Measurements from ENCODE around the gene KLHDC8B. TPM values are rescaled to one million over a fixed set of nuclear protein-coding genes. Genes with fewer than 3 reads are reported as not detected.

The KLHDC8B gene
- total and polyA plus RNA-seq, 2 donors (not counting 3 experiments of a cell fraction or from before 2014, with no cell fraction given), result 36.0 to 77.8 TPM

DNA sequence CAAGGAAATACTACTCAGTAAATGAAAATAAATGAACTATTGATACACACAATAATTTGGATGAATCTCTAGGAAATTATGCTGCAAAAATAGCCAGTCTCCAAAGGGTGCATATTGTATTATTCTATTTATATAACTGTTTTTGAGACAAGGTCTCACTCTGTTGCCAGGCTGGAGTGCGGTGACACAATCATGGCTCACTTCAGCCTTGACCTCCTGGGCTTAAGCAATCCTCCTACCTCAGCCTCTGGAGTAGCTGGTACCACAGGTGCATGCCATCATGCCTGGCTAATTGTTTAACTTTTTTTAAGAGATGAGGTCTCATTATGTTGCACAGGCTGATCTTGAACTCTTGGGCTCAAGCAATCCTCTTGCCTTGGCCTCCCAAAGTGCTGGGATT is 12.5 kb downstream of the KLHDC8B start:
- H3K27ac ChIP-seq (ENCODE audit: insufficient read depth, low read depth, low read length), result no peak overlapping the region
- FAIRE-seq (no peak), DNase-seq (ENCODE audit: low read depth, low spot score) (no peak)
- dilution Hi-C loops (cut with MboI; ENCODE audit: extremely low pct_ligation_motif_present, low sequenced_read_pairs) (no loop called here), intact Hi-C loops (cut with micrococcal nuclease) (no loop called here)
- no peaks in the 10 kb centered on the region for H3K79me2 ChIP-seq (ENCODE audit: control insufficient read depth, insufficient read depth, low read length)
- no peaks in the 10 kb centered on the region for H4K20me1 ChIP-seq (replicated peaks; ENCODE audit: control insufficient read depth, extremely low read depth, insufficient read depth, low read length)
- no peak overlapping the region for H2AFZ ChIP-seq (ENCODE audit: low read depth, low read length)
- no TSS peak for BruUV-seq (replicated peaks)
- H3K9me1 ChIP-seq (replicated peaks; ENCODE audit: control insufficient read depth, extremely low read depth, insufficient read depth, low read length), result no peaks in the 10 kb centered on the region
- H3K9ac ChIP-seq (replicated peaks; ENCODE audit: extremely low read depth, insufficient read depth, low read length), result no peak overlapping the region
- H3K4me2 ChIP-seq (ENCODE audit: insufficient read depth, low read length), result no peak overlapping the region
- ChIA-PET CTCF (interaction anchor here (1.9 to 2.4 kb wide), 2 partner anchors 13 to 15 kb away, joined by 5 to 6 read pairs; partner anchors contain the start of gene KLHDC8B), POLR2A (no interaction called here)
- no peaks in the 10 kb centered on the region for H3K36me3 ChIP-seq (ENCODE audit: control insufficient read depth in 2 of 2, extremely low read depth in 1 of 2, insufficient read depth in 2 of 2, low read length in 2 of 2)
- no peaks in the 10 kb centered on the region for H3K4me1 ChIP-seq (ENCODE audit: control insufficient read depth, extremely low read depth, insufficient read depth, low read length)
- H3K9me3 ChIP-seq (replicated peaks; ENCODE audit: control insufficient read depth, insufficient read depth, low read length), result no peaks in the 10 kb centered on the region
- TF ChIP-seq FOS (IDR thresholded peaks at IDR 0.05; ENCODE audit: borderline replicate concordance, insufficient read depth, low read length) (no peak), GATA2 (IDR thresholded peaks at IDR 0.05; ENCODE audit: insufficient read depth, insufficient read length, low read depth, low read length) (no peak), JUN (IDR thresholded peaks at IDR 0.05; ENCODE audit: borderline replicate concordance, insufficient read depth, insufficient read length, low read depth) (no peak), POLR2AphosphoS5 (IDR thresholded peaks at IDR 0.05; ENCODE audit: insufficient read depth, low read depth, low read length) (no peak), MYC (IDR thresholded peaks at IDR 0.05; ENCODE audit: low read depth, low read length) (no peak), POLR2A (IDR thresholded peaks at IDR 0.05; ENCODE audit: low read depth, low read length) (no peak), EZH2 (IDR thresholded peaks at IDR 0.05; ENCODE audit: borderline replicate concordance, low read depth, low read length, severe bottlenecking) (no peak)
- TF ChIP-seq, protein P1, sequence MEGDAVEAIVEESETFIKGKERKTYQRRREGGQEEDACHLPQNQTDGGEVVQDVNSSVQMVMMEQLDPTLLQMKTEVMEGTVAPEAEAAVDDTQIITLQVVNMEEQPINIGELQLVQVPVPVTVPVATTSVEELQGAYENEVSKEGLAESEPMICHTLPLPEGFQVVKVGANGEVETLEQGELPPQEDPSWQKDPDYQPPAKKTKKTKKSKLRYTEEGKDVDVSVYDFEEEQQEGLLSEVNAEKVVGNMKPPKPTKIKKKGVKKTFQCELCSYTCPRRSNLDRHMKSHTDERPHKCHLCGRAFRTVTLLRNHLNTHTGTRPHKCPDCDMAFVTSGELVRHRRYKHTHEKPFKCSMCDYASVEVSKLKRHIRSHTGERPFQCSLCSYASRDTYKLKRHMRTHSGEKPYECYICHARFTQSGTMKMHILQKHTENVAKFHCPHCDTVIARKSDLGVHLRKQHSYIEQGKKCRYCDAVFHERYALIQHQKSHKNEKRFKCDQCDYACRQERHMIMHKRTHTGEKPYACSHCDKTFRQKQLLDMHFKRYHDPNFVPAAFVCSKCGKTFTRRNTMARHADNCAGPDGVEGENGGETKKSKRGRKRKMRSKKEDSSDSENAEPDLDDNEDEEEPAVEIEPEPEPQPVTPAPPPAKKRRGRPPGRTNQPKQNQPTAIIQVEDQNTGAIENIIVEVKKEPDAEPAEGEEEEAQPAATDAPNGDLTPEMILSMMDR (IDR thresholded peaks at IDR 0.05; ENCODE audit: extremely low read depth in 1 of 2, insufficient read depth in 1 of 2, low read depth in 1 of 2, low read length in 2 of 2), result no peak
- TF ChIP-seq, protein P2, sequence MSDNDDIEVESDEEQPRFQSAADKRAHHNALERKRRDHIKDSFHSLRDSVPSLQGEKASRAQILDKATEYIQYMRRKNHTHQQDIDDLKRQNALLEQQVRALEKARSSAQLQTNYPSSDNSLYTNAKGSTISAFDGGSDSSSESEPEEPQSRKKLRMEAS (IDR thresholded peaks at IDR 0.05; ENCODE audit: insufficient read depth, insufficient read length), result no peak
- no peak overlapping the region for H3K4me3 ChIP-seq (replicated peaks in 1 of 3; ENCODE audit: insufficient read depth in 1 of 3, low read depth in 1 of 3, low read length in 3 of 3)
- no peaks in the 10 kb centered on the region for H3K27me3 ChIP-seq (ENCODE audit: control insufficient read depth in 2 of 2, insufficient read depth in 2 of 2, low read length in 2 of 2)

All from endothelial cell of umbilical vein (primary cell).